T47D (cell line): Measurements from ENCODE around the gene CYP27A1.

Source experiments
- DNase-seq, 2 experiments: peaks; one replicate each; pipeline versions ENCODE4 v3.0.0 to v3.0.0-alpha.2; 2011 to 2012; ENCODE audit warnings: low read depth in 1 of 2, low spot score in 1 of 2
- JUND ChIP-seq: IDR thresholded peaks from 2 replicates; pipeline ENCODE4 v1.6.1; 2012; ENCODE audit warnings: low read depth
- in situ Hi-C: cut with HindIII; loops from 2 replicates; pipeline ENCODE4 v1.10.0; 2016; ENCODE audit warnings: low sequenced_read_pairs, low pct_unique_long_range_greater_than_20kb

The CYP27A1 gene

DNA sequence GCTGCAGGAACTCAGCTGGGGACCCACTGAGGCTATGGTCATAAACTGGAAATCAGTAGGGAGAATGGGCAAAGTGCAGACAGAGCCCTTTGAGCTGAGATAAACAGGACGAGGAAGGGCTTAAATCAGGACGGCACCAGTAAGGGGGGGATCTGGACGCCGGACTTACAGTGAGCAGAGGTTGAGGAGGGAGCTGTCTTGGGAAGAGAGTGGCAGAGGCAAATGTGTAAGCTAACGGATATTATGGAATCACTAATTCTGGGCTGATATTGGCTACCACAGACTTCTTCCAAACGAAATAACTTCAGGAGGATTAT lies 539 bp downstream of the CYP27A1 start:
- in situ Hi-C loops = no loop called here
- no peak for TF ChIP-seq JUND
- no peak for DNase-seq

DNA sequence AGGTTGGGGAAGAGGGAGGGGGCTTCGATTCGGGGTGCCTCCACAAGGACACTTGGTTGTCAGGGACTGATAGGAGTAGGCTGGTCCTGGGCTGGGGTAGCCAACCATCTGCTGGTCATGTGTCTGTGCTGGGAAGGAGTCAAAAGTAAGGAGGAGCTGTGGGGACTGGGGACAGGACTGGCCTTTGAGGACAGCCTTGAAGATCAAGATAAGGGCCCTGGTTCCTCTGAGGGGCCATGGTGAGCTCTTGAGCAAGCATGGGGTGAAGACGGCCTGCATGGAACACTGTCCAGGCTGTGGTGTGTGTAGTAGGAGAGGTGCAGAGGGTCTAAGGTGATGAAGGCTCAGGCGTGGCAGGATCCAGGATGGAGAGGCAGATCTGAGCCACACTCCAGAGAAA lies 1.7 kb downstream of the CYP27A1 start:
- no peak for TF ChIP-seq JUND
- DNase-seq = no peak
- in situ Hi-C loops = no loop called here

DNA sequence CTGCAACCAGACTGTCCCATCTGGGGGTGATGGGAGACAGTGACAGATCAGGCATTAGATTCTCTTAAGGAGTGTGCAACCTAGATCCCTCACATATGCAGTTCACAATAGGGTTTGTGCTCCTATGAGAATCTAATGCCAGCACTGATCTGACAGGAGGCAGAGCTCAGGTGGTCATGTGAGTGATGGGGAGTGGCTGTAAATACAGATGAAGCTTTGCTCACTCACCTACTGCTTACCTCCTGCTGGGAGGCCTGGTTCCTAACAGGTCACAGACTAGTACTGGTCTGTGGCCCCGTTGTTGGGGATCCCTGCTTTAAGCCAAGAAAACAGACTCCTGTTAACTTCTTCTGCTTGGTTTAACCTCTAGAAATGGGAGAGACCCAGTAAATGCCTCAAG lies 3.2 kb downstream of the CYP27A1 start:
- no peak for TF ChIP-seq JUND
- in situ Hi-C loops = no loop called here
- DNase-seq = no peak

DNA sequence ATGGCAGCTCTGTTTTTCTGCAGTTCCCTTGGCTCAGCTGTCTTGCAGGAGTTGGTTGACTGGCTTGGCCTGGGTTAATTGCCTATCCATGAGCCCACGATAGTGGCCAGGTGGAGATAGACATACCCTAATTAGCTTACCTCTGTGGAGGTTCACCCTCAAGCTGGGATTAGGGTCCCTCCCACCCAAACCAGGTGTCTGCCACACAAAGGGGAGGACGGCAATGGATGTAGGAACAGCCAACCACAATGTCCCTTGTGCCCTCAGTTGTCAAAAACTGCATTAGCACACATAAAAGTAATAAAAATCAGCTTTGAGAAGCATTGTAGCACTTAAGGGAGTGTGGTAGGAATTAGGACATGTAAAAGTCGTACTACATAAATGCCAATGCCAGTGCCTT lies 4.2 kb downstream of the CYP27A1 start:
- TF ChIP-seq JUND = no peak
- in situ Hi-C loops = no loop called here
- no peak for DNase-seq

DNA sequence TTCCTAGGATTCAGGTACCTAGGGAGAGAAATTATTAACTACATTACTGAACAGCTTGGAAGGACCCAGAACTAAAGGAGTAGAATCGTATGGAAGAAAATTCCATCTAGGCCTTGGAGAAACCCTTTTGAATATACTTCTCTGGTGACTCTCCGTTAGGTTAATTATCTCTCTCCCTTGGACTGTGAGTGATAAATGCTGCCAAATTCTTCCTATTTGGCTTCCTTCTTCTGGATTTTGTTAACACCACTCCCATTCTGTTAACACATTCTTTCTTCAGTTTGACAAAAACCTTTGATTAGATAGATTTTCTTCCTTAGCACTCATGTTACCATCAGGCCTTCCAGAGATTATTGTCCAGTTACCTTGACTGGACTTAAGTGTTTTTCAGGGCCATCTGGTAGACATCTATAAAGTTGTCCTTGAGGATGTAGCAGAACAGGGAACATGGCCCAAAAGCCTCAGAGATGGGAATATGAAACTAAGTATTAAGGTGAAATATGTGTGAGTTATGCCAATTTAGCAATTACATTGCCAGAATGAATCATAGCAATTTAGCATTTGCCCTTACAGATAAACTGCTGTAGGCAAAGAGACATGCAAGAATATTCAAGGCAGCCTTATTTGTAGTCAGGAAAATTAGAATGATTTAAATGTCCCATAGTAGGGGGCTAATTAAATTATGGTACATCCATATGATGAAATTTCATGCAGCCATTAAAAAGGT lies 6.7 kb downstream of the CYP27A1 start:
- in situ Hi-C loops = no loop called here
- DNase-seq = no peak
- no peak for TF ChIP-seq JUND

DNA sequence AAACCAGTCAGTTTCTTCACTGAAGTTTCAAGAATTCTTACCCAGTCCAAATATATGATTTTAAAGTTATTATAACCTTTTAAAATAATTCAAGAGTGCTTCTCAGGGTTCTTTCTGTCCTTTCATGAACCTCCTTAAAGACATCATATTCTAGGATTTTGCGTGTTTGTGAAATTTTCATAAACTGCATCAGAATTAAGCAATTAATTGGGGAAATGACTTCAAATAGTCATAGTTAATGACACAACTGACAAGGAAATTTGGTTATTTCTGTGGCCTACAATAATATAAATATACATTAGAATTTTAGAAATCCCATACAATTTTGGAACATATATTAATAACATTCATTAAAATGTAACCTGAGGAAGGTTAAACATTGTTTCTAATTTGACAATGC lies 10.5 kb downstream of the CYP27A1 start:
- in situ Hi-C loops = no loop called here
- no peak for TF ChIP-seq JUND

DNA sequence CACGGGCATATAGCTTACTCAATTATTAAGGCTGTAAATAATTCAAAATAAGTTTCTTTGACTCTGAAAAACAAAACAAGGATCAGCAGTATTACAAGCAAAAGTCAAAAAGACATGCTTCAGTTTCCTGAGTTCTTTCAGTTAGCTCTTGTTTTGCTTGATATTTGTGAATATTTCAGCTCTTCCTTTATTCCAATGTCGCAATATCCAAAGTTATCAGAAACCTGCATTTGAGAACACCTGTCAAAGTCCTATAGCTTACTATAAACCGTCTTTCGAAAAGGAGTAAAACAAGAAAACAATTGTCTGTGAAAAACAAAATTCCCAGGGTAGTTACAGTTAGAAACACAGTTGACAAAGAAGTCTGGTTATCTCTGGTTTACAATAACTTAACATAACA lies 14.7 kb downstream of the CYP27A1 start:
- no peak for TF ChIP-seq JUND
- in situ Hi-C loops = no loop called here
- DNase-seq = no peak

More for the DNA sequence above, 10.5 kb downstream of the CYP27A1 start:
- no peak for DNase-seq

DNA sequence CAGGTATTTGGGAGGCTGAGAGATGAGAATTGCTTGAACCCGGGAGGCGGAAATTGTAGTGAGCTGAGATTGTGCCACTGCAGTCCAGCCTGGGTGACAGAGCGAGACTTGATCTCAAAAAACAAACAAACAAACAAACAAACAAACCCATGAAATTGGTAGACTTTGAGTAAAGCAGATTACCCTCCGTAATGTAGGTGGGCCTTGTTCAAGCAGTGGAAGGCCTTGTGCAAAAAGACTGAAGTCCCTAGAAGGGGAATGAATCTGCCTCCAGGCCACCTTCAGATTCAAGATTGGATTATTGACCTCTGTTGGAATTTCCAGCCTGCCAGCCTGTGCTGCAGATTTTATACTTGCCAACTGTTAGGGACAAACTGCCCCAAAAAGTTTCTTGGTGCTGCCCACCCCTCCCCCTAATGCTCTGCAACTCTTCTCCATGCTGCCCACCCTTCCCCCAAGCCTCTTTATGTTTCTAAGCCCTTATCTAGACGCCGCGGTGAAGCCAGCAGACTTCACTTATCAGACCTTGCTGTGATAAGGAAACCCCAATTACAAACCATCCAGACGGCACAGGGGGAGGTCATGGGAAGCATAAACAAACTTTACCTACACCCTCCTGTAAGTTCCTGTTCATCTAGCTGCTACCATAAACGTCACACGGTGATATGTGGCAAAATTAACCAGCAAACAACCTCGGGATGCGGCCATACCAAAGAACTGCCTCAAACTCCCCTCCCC lies 17.0 kb downstream of the CYP27A1 start:
- in situ Hi-C loops = no loop called here
- no peak for TF ChIP-seq JUND
- DNase-seq = no peak

DNA sequence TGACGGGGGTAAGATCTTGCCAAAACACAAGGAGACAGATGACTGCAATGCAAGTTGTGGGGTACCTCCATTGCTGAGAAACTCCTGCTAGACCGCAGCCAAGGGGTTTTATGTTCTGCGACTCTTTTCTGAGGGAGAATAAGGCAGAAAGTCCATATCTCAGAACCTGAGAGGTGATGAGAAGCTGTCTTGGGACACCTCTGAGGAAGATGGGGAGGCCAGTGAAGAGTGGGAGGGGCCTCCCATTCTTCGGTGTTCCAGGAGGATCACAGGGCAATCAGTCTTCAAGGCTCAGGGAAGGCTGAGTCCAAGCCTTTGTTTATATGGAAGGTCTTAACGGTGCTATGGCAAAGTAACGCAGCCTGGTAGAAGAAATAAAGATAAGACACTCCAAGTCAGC lies 18.0 kb downstream of the CYP27A1 start:
- in situ Hi-C loops = no loop called here
- DNase-seq = no peak
- no peak for TF ChIP-seq JUND

DNA sequence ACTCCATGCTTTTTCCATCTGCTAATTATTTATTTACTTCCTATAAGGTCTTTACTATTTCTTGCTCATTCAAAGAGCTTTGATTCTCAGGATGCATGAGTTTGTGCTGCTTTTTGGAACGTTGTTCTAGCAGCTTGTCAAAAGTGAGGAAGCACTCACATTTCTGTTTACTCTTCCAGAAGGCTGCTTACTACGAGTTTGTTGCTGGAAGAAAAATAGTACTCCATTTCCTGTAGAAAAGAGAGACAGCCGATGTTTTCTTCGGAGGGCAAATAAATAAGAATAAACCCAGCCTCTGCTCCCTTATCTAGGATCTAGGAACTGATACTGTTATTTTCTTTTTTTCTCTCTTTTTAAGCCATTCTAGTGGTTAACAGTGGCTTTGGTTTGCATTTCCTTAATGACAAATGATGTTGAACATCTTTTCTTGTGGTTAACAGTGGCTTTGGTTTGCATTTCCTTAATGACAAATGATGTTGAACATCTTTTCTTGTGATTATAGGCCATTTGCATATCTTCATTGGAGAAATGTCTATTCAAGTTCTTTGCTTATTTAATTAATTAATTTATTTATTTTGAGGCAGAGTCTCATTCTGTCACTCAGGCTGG lies 20.5 kb downstream of the CYP27A1 start:
- in situ Hi-C loops = no loop called here
- no peak for DNase-seq
- TF ChIP-seq JUND = no peak

DNA sequence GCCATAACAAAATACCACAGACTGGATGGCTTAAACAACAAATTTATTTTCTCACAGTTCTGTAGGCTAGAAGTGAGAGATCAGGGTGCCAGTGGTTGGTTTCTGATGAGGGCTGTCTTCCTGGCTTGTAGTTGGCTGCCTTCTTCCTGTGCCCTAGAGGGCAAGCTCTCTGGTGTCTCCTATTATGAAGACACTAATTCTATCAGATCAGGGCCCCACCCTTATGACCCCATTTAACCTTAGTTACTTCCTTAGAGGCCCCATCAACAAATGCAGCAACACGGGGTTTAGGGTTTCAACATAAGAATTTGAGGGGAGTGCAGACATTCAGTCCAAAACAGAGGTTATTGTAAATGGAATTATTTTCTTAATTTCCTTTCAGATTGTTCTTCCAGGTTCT lies 22.9 kb downstream of the CYP27A1 start:
- DNase-seq = no peak
- in situ Hi-C loops = no loop called here
- TF ChIP-seq JUND = no peak

DNA sequence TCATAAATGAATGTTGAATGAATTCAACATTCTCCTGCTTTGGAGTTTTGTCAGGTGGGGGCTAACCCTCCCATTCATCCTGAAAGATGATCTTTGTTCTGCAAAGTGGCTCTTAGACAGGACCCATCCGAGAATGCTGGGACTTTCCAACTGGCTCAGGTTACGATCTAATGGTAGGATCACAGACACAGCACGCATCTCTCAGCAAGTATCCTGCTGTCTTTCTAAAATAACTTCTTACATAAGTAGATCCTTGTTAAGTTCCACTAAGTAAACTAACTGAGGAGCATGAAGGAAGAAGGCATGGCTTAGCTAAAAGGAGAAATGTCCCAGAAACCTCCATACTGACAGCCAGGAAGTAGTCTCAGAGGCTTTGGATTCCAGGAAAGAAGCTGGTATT lies 23.7 kb downstream of the CYP27A1 start:
- DNase-seq = peak in 1 of 2 experiments; percentile 8
- in situ Hi-C loops = no loop called here

DNA sequence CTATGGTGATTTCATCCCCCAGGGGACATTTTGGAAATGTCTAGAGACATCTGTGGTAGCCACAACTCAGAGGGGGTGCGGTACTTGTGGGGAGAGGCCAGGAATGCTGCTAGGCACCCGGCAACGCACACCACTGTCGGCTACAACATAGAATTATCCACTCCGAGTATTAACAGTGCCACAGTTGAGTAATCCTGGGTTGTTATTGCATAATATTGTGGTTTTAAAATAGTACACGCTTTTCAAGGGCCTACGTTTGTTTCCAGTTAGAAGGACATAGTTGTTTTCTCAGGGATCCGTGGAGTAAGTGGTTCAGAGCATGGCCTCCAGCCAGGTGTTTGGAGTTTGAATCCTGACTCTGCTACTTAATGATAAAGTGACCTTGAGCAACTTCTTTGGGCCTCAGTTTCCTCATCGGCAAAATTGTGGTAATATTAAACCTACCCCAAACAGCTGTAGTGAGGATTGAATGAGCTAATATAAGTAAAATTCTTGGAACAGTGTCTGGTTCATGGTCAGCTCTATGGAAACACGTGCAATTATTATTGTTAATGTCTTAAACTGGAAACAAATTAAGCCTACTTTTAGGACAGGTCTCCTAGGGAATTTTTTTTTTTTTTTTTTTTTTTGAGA lies 24.5 kb downstream of the CYP27A1 start:
- no peak for TF ChIP-seq JUND
- in situ Hi-C loops = no loop called here
- peak in 1 of 2 experiments; percentile 47 for DNase-seq

More for the DNA sequence above, 23.7 kb downstream of the CYP27A1 start:
- no peak for TF ChIP-seq JUND
